ENCODE results near the gene SLITRK4.

Gene SLITRK4, protein sequence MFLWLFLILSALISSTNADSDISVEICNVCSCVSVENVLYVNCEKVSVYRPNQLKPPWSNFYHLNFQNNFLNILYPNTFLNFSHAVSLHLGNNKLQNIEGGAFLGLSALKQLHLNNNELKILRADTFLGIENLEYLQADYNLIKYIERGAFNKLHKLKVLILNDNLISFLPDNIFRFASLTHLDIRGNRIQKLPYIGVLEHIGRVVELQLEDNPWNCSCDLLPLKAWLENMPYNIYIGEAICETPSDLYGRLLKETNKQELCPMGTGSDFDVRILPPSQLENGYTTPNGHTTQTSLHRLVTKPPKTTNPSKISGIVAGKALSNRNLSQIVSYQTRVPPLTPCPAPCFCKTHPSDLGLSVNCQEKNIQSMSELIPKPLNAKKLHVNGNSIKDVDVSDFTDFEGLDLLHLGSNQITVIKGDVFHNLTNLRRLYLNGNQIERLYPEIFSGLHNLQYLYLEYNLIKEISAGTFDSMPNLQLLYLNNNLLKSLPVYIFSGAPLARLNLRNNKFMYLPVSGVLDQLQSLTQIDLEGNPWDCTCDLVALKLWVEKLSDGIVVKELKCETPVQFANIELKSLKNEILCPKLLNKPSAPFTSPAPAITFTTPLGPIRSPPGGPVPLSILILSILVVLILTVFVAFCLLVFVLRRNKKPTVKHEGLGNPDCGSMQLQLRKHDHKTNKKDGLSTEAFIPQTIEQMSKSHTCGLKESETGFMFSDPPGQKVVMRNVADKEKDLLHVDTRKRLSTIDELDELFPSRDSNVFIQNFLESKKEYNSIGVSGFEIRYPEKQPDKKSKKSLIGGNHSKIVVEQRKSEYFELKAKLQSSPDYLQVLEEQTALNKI

DNA sequence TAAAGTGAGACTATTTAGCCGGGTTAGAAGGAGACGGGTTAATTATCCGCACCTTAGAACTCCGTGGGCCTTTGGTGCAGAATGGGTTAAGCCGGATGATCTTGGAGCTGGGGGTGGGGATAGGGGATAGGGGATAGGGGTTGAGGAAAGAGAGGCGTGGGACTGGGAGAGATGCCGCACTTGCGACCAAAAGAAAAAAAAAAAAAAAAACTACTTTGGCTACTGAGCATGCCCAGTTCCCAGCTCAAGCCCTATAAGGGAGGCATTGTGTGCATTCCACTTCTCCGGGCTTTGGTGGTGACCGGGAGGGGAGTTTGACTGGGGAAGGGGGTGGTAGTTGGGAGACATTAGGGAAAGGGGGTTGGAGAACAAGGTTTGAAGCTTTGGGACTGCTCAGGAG is at the start of gene SLITRK4:
Gene SLITRK4, minus strand, starts transcription at position 187 of the 400 bp plus-strand sequence. CDS start 4,993 bp downstream, outside the sequence.
- no peak for DNase-seq

DNA sequence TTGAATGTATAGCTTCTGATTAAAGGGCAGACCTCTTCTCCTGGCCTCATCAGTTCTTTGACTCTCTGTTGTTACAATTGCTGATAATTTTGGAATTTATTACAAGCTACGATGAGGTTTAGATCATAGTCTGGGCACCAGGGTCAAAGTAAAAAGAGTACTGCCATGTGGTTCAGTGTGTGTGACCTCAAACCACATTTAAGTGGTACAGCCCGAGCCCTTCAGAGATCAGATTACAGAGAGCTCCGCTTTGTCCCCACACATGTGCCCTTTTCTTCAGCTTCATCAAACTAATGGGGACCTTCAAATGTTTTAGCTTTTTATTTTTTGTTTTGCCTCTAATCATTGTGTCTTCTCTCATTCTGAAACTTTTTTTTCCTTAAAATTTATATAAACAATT is 47.6 kb upstream of the SLITRK4 start:
- no peak for DNase-seq

DNA sequence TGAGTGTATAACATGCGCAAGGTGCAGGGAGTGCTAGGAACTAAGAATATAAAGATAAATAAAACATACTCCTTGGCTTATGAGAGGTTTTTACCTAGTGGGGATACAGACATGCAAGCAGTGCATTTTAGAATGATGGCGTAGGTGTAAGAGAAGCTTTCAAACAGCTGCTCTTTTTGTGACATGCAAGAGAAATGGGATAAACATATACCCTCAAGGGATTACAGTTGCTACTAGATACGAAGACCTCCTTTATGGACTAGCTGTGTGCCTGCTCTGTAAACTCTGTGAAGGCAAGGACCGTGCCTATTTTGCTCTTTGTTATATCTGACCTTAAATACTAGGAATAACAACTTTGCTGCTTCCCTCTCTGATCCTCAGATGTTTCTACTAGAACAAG is 39.0 kb upstream of the SLITRK4 start:
- DNase-seq = no peak

DNA sequence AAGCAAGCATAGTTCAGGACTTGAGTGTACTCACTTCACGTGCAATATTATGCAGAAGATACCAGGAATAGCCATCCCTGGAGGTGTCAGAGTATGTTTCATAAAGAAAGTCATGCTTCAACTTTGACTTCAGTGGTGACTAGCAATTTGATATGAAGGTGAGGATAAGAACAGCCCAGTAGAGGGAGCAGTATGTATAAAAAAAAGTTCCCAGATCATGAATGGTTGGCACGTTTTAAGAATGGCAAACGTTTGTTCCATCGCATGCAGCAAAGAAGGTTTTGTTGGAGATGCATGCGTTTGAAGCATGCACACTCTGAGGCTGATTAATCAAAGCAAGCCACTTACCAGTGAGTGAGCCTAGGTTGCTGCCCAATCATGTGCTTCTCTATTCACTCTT is 33.5 kb upstream of the SLITRK4 start:
- no peak for DNase-seq

DNA sequence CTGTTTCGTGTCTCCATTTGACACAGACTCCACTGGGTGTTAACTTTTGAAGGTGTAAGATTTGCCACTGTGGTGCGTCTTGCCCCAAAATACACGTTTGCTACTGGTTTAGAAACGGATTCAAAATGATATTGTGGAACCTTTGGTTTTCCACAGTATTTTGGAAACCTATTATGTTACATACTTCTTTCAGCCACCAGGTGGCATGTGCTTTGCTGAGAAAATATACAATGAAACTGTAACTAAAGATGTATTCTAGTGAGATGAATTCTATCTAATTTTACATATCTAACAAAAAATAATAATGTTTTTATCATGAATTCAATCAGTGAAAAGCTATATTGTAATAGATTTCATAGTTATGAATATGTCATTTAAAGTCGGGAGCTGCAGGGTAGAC is 28.4 kb upstream of the SLITRK4 start:
- no peak for DNase-seq

DNA sequence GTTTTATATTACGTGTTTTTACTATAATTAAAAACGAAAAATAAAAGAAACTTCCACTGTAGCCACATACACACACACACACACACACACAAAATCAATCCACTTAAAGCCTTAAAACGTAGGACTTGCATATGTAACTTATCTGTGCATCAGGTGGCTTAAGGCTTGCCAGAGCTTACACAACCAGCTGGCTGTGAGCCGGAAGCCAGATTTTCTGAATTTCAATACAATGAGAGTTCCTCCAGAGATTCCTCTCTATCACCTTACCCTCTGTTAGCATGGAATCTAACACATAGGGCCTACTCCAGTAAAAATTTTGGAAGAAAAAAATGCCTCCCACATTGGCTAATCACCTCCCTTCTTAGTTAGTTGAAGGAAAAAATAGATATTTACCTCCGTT is 27.9 kb upstream of the SLITRK4 start:
- no peak for DNase-seq

DNA sequence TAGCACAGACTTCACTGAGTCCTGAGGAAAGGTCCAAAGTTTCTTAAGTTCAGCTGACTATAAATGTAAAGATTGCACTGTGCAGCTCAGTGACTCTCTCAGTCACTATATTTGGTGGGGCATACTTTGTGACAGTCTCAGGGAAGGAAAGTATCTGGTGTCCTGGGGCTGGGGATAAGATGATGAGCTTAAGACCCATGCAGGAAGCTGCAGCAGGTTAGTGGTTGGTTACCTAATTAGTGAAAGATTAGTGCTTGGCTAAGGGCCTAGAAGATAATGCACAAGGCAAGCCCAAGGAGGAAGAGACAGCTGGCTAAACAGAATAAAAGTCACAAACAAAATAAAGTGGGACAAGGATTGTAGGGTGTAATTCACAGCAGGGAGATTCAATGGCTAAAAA is 25.4 kb upstream of the SLITRK4 start:
- no peak for DNase-seq

DNA sequence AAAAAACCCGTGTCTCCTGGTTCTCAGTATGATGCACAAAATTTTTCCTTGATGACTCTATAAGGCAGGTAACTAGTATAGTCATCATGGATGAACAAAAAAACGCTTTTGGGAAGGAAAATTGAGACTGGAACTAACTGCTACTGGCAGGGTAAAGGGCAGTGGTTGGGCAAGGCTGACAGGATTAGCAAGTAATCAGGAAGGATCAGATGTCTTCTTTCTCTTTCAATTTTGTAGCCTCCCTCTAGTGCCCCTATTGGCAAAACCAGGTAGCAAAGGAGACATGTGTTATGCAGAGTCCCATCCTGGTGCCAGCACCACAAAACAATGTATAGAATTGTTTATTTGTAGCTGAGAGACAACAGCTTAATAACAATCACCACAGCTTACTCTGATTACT is 12.8 kb upstream of the SLITRK4 start:
- DNase-seq = no peak

DNA sequence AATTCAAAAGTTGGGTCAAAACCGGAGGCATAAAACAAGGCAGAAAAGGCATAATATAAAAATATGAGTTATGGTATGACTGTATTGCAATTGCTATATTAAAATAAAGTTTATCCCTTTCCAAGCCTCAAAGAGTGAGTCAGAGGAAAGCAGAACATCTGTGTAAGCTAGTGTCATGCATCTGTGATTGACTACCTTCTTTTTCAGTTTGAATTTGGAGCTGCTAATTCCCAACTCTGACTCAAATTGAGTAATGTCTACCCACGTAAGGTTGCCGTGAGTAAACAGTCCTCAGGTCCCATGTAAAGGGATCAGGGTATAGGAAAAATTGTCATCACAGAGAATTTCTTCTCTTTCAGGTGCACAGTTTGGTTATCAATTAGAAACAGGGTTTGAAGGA is 6.5 kb upstream of the SLITRK4 start:
- DNase-seq = no peak

DNA sequence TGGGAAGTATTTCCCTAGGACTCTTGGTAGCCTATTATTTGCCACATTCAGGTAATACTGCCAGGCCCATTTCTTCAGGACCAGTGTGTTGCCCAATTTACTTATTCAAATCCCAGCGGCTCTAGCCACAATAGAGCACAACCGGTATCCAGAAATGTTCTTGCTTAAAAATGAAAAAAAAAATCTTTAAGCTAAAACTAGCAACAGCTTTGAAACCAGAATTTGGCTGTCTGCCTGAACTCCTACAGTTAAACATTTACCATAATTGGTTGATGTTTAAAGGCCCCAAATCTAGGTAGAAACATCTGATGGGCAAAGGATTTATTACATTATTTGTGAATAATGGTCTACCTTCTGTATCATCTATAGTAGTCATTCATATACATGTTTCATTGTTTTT is 930 bp upstream of the SLITRK4 start:
- DNase-seq = no peak

DNA sequence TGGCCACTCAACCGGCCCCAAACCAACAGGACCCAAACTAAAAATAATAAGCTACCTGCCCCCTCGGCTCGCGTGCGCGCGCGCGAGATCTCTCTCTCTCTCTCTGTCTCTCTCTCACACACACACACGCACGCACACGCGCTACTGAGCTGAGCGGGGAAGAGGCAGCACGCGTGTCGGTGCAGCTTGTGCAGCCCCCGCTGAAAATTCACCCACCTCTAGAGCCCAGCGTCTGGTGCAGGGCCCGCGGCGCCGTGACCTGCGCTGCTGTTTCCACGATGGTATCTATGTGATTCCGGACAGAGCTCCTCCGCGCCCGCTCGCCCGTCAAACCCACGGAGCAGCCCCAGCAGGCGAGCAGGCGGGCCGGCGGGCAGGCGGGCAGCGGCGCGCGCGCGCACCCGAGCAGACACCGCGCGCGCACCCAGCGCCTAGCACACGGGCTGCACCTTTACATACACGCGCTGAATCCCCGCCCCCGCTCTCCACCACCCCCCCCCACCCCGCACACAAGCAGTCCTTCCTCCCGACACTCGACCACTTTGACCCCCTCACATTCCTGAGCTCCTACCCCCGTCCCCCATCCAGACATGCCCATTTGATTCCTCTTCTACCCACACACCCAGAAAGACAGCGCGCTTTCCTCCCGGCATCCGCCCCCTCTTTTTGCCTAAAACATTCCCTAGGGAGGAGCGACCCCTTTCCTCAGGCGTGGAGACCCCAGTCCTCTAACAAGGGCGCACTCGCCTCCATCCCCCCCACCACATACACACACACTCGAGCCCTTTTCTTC is 1.0 kb downstream of the SLITRK4 start:
- no peak for DNase-seq

DNA sequence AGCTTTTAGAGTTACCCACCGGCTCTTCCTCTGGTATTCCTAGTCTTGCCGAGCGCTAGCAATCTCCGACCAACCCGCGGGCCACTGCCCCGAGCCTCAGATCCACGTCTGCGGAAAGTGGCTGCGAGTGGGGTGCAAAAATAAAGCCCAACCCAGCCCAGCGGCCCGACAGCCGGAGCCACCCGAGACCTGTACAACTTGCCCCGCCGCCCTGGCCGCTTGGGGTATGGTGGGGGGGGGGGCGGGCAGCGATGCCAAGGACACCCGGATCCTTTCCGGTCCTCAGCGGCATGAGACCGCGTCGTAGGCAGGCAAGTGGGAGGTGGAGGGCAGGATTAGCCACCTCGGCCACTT is 1.6 kb downstream of the SLITRK4 start:
- DNase-seq = no peak

DNA sequence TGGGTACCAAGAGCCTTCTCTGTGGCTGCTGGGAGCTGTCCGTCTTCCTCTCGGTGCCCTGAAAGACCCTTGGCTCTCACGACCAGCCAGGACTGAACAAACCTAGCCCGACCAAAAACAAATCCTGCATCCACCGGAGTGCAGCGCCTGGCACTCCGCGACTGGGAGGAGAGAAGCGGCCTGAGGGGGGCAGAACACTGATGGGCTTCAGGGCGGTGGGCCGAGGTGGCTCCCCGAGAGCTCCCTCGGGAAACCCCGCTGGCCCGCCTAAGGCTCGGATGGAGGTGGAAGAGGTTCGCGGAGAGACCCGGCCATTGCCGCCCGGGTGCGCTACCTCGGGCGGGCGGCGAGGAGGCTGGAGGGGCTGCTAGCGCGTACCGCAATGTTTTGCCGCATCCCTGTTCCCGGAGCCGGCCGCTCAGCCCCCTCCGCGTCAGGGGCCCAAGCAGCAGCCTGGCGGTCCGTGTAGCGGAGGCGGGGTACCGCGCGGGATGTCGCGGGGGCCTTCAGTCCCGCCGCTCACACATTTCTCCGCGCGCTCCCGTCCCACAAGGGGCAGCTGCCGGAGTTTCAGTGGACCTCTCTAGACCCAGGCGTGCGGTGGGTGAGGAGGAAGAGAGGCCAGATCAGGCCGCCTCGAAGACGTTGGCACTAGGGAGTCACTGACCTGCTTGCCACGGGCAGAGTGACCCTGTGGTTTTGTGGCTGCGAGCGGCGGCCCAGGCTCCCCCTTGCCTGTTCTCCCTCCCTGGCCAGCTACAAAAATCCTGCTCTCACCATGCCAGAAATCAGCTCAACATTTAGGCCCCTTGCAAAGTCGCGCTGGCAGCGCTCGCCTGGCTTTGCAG is 2.2 kb downstream of the SLITRK4 start:
- peak; percentile 27 for DNase-seq

DNA sequence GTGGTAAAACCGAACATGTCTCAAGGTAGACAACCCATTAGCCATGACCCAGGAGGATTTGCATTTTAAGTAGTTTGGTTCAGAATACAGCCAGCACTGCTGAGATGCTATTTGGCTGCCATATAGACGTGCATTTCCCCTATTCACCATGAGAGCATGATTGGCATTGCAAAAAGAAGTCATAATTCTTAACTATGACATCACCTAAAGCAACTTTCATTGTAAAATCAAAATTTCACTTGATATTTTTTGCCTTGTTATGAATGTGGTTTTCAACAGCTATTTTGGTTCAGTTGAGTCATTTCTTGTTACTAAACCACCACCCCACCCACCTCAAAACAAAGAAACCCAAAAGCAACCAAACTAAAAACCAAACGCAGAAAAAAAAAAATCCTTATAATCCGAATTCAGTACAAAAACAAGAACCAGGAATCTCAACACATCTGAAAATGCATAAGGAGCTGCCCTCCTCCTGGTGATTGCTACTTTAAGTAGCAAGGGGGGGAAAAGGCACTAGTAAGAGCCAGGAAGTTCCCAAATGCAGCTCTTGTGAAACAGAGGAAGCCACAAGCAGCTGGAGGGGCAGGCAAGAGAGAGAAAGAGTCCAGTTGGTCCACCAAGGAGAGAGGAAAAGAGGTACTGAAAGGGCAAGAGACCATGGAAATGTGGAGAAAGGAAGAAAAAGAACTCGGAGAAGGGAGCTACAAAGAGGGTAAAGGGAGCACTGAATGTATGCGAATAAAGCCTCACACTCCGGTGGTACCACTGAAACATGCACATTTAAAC is 3.1 kb downstream of the SLITRK4 start:
- DNase-seq = no peak

DNA sequence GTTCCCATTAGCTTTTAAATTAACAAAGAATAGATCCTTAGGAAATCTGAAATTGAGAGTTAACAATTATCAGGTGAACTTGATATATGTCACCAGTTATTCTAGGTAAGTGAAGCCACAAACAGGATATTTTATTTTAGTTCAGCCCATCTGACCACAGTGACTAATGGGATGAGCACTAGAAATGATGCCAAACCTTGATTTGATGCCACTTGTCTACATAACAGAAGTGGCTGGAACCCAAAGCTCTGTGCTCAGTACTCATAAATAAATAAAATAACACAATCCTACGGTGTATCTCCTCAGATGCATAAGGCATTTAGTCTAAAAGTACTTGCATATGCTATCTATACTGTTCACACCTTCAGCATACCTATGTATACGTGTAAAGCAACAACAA is 12.2 kb downstream of the SLITRK4 start:
- no peak for DNase-seq

DNA sequence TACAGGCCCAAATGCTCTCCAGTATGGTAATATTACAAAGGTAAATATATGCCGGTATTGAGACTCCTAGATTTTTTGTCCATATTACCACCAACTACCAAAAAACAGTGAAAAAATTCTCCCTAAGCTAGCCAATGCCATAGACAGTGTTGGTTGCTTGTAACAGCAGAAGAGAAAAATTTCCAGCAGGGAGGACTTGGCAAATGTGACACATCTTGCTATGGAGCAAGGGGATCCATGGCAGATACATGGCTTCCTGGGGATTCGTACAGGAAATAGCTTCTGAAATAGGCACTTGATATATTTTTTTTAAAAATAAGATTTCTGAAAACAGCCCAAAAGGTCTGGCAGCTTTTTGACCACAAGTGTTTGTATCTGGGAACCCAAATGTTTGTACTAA is 14.6 kb downstream of the SLITRK4 start:
- no peak for DNase-seq

DNA sequence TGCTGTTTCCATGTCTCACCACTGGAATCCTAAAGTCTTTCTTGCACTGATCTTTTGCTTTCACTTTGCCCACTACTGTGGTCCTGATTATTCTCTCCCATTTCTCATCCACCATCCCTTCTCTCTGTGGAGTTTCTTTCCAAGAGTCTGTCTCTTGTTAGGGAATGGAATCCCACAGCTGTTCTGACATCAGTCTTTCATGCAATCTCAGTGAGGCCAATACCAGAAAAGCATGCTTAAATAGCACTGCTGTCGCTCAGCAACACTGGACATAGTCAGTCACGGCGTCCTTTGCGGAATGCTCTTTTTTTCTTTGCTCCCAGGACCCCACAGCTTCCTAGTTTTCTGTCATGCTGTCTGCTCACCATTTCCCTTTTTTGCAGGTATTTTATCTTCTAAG is 20.1 kb downstream of the SLITRK4 start:
- DNase-seq = no peak

DNA sequence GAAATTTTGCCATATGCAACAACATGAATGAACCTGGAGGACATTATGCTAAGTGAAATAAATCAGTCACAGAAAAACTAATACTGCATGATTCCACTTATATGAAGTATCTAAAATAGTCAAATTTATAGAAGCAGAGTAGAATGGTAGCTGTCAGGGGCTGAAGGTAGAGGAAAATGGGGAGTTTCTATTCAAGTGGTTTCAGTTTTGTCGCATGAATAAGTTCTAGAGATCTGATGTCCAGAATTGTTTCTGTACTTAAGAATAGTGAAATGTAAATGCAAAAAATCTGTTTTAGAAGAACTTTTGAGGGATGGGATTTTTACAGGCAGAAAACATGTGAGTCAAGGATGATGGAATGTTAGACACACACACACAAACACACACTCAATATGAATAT is 34.1 kb downstream of the SLITRK4 start:
- DNase-seq = no peak

DNA sequence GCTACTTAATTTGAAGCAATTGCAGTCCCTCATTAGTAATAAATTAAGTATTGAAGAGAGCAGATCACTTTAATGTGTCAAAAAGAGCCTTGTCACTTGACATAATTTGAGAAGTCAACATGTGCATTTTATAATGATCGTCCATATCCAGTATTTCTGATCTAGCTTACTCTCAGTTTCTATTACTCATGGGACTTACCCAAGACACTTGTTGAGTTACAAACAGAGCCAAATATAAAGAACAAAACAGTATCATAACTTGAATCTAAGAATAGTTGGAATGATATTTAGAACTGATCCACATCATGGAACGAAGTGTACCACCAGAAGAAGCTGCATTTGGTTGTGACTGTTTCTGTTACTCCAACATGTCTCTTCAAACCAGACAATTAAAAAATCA is 54.7 kb downstream of the SLITRK4 start:
- DNase-seq = no peak

DNA sequence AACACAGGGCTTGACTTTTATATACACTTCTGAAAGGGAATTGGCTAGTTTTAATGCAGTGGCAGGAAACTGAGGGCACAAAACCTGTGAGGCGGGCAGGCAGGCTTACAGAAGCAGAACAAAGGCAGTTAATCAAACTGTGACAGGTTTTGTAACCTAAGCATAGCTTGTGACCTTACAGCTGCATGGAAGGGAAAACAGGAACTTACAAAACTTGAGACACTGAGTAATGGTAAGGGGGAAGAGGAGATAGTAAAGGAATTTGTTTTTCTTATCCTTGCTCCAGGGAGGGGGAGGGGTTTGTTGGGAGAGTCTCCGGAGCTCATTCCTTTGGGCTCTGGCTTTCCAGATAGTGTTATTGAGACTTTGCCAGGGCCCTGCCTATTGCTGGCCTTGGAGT is 55.6 kb downstream of the SLITRK4 start:
- DNase-seq = no peak

Data from COR-L47 (cell line).